Stomach (tissue), 9 donors: ENCODE results near the gene SEH1L. TPM values are rescaled to one million over a fixed set of nuclear protein-coding genes. Genes with fewer than 3 reads are reported as not detected.

ENCODE experiments used
- DNase-seq, 2 donors: peaks; one replicate each; pipeline versions ENCODE4 v3.0.0 to v3.0.0-alpha.2; 2013 to 2019
- H3K27ac ChIP-seq, 5 donors: fragments of 200-600 bp in 4 of 5; sonication (generic) in 4 of 5; one replicate each; pipeline ENCODE4 v1.5.1; 2013 to 2019; ENCODE audit warnings: mild to moderate bottlenecking in 1 of 5, moderate library complexity in 1 of 5
- H3K27me3 ChIP-seq, 3 donors: fragments of 200-600 bp; sonication (generic); one replicate each; pipeline ENCODE4 v1.5.1; 2017 to 2019; ENCODE audit warnings: mixed run types in 1 of 3
- H3K36me3 ChIP-seq, 4 donors: fragments of 200-600 bp; sonication (generic); 1 replicate in 3 of 4; 2 replicates in 1 of 4; pipeline ENCODE4 v1.5.1; 2016 to 2019
- H3K4me1 ChIP-seq, 4 donors: fragments of 200-600 bp; sonication (generic); one replicate each; pipeline ENCODE4 v1.5.1; 2016 to 2019
- H3K4me3 ChIP-seq, 4 donors: fragments of 200-600 bp; sonication (generic) in 3 of 4; one replicate each; pipeline ENCODE4 v1.5.1; 2016 to 2019; ENCODE audit warnings: mild to moderate bottlenecking in 1 of 4
- H3K9me3 ChIP-seq, 4 donors: fragments of 200-600 bp; sonication (generic); one replicate each; pipeline ENCODE4 v1.5.1; 2016 to 2019
- CTCF ChIP-seq, 7 experiments: fragments of 450-650 bp in 4 of 7; fragments of 200-600 bp in 3 of 7; sonication (generic) in 3 of 7; IDR thresholded peaks; one replicate each; pipeline ENCODE4 v1.5.1; 2016 to 2019; ENCODE audit warnings: antibody characterized with exemption in 7 of 7, control low read depth in 2 of 7, mild to moderate bottlenecking in 1 of 7
- EP300 ChIP-seq: sonication (generic); formaldehyde crosslinking; IDR thresholded peaks from one replicate; pipeline ENCODE4 v1.6.1; 2017; ENCODE audit warnings: antibody characterized with exemption
- POLR2A ChIP-seq, 4 donors: fragments of 450-650 bp; IDR thresholded peaks; one replicate each; pipeline ENCODE4 v1.6.1; 2016; ENCODE audit warnings: antibody characterized with exemption in 4 of 4, control low read depth in 2 of 4, mild to moderate bottlenecking in 1 of 4, moderate library complexity in 1 of 4
- POLR2AphosphoS5 ChIP-seq, 3 donors: sonication (generic); formaldehyde crosslinking; IDR thresholded peaks; one replicate each; pipeline ENCODE4 v1.6.1; 2016; ENCODE audit warnings: antibody characterized with exemption in 3 of 3
- WGBS, 5 donors: extraction: QIAGEN DNeasy Blood & Tissue Kit in 3 of 5; methylation state at CpG; one replicate each; pipeline versions ENCODE4 v1.1.5 to v1.1.7; 2013 to 2018; 5-methylcytosine and 5-hydroxymethylcytosine counted together
- intact Hi-C: fragments of 100-400 bp; cut with DNase I; formaldehyde crosslinking; loops from one replicate; pipeline ENCODE4 v1.15.1; 2023; ENCODE audit warnings: low total_unique reads
- polyA plus RNA-seq, 3 donors: library from polyadenylated mRNA; stranded (reverse); fragments of 200-250 nt; gene quantifications; one replicate each; pipeline ENCODE4 v1.2.3, GENCODE V29; 2013
- total RNA-seq, 5 donors: library from RNA; depleted of rRNA; stranded (reverse); fragments of >200 nt; gene quantifications; one replicate each; pipeline versions ENCODE4 v1.1.0 to v1.2.3, GENCODE V29; 2014 to 2016
- donor health status: healthy with polysubstance abuse.
- donor health status: Bipolar disorder and iron deficiency.
- donor health status: healthy.

The SEH1L gene
- total and polyA plus RNA-seq, 8 donors = 9.3 to 43.7 (median 18.0) TPM

DNA sequence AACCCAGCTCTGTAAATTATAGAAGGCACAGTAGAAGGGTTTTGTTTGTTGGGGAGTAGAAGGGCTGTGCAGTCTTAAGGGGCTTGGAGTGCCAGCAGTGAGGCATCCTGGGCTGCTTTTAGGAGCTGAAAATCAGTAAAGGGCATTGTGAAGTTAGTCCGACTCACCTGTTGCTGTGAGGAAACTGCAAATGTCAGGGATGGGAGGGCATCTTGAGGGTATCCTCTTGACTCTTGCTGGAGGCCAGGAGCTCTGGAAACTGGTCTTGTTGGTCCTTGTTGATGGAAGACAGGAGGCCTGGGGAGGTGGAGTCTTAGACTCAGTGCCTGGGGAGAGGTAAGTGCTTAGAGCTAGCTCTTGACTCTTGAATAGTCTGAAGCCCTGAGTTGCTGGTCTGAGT, 57.5 kb downstream of the SEH1L start:
- WGBS, 5 donors = 87 to 100% (median 100%) methylated on average over 1 of the region's 1 CpG

GRCh38 chr18:13006531-13007247, 58.9 kb downstream of the SEH1L start:
- WGBS, 5 donors = 76 to 88% (median 85%) methylated on average over 12 of the region's 12 CpGs
- Histone ChIP-seq H3K4me1 (peaks cover 0 to 4% (median 0%) of the 10 kb centered on the region in 4 donors), H3K36me3 (peaks cover 20 to 68% (median 58%) of the 10 kb centered on the region in 4 donors), H3K4me3 (no peak overlapping the region), H3K27ac (no peak overlapping the region), H3K27me3 (no peaks in the 10 kb centered on the region), H3K9me3 (no peaks in the 10 kb centered on the region)
- TF ChIP-seq POLR2AphosphoS5 (IDR thresholded peaks at IDR 0.05) = no peak
- TF ChIP-seq CTCF (IDR thresholded peaks at IDR 0.05) = no peak
- no peak for TF ChIP-seq EP300
- no peak for TF ChIP-seq POLR2A (IDR thresholded peaks at IDR 0.05)
- intact Hi-C loops = no loop called here
- no peak for DNase-seq

More for the DNA sequence above, 57.5 kb downstream of the SEH1L start:
- no peak for TF ChIP-seq EP300
- no peak for TF ChIP-seq CTCF (IDR thresholded peaks at IDR 0.05)
- TF ChIP-seq POLR2A (IDR thresholded peaks at IDR 0.05) = no peak
- no peak for TF ChIP-seq POLR2AphosphoS5 (IDR thresholded peaks at IDR 0.05)
- Histone ChIP-seq H3K9me3 (no peaks in the 10 kb centered on the region), H3K4me3 (no peak overlapping the region), H3K36me3 (peaks cover 24 to 69% (median 58%) of the 10 kb centered on the region in 4 donors), H3K27ac (no peak overlapping the region), H3K4me1 (peaks cover 0 to 4% (median 0%) of the 10 kb centered on the region in 4 donors), H3K27me3 (no peaks in the 10 kb centered on the region)
- intact Hi-C loops = no loop called here
- DNase-seq = no peak

DNA sequence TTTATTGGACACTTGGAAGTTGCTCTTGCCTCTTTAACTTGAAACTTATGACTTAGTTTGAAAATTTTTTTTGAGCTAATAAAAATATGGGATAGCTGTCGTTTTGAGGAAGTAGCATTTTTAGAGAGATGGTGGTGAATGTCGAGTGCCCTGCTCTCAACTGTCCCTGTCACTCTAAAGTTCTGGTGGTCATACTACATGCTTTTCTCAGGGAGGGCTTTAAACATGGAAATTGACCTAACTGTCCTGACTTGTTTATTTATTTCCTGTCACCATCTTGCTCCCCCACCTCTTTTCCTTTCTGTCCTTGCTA, 59.4 kb downstream of the SEH1L start:
- intact Hi-C loops = no loop called here
- Histone ChIP-seq H3K9me3 (no peaks in the 10 kb centered on the region), H3K4me1 (peaks cover 0 to 4% (median 0%) of the 10 kb centered on the region in 4 donors), H3K27ac (no peak overlapping the region), H3K36me3 (peaks cover 20 to 68% (median 60%) of the 10 kb centered on the region in 4 donors), H3K27me3 (no peaks in the 10 kb centered on the region), H3K4me3 (no peak overlapping the region)
- TF ChIP-seq CTCF (IDR thresholded peaks at IDR 0.05) = no peak
- TF ChIP-seq EP300 = no peak
- no peak for TF ChIP-seq POLR2A (IDR thresholded peaks at IDR 0.05)
- no peak for TF ChIP-seq POLR2AphosphoS5 (IDR thresholded peaks at IDR 0.05)
- WGBS, 5 donors = 41 to 81% (median 47%) methylated on average over 2 of the region's 2 CpGs
- DNase-seq = no peak

DNA sequence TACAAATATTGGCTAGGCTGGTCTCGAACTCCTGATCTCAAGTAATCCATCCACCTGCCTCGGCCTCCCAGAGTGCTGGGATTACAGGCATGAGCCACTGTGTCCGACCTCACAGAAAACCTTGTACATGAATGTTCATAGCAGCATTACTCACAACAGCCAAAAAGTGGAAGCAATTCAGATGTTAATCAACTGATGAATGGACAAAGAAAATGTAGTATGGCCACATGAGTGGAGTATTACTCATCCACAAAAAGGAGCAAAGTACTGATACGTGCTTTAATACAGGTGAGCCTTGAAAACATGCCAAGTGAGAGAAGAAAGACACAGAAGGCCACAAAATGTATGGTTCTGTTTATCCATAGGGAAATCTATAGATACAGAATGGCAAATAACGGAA, 63.9 kb downstream of the SEH1L start:
- intact Hi-C loops = no loop called here
- peaks cover 16 to 89% (median 87%) of the 10 kb centered on the region in 4 donors for H3K36me3 ChIP-seq
- no peak for TF ChIP-seq EP300
- no peak for TF ChIP-seq POLR2A (IDR thresholded peaks at IDR 0.05)
- no peak for TF ChIP-seq CTCF (IDR thresholded peaks at IDR 0.05)
- TF ChIP-seq POLR2AphosphoS5 (IDR thresholded peaks at IDR 0.05) = no peak
- H3K4me3 ChIP-seq = no peak overlapping the region
- H3K9me3 ChIP-seq = no peaks in the 10 kb centered on the region
- DNase-seq = no peak
- H3K4me1 ChIP-seq = peaks cover 0 to 4% (median 2%) of the 10 kb centered on the region in 4 donors
- no peaks in the 10 kb centered on the region for H3K27me3 ChIP-seq
- no peak overlapping the region for H3K27ac ChIP-seq
- WGBS, 5 donors = 89 to 98% (median 97%) methylated on average over 5 of the region's 5 CpGs
